ENCODE data around the gene RNF157. TPM values are rescaled to one million over a fixed set of nuclear protein-coding genes. Genes with fewer than 3 reads are reported as not detected.
A peak's percentile ranks its signal among the peaks of the same experiment; 100 is the strongest.

RNF157 gene
- total and polyA plus RNA-seq, 10 of the 15 experiments (the other 5 are each of a cell fraction or from before 2014, with no cell fraction given): 1.4 to 15.9 (median 9.6) TPM

- no TSS peak for BruUV-seq (replicated peaks)
- H3K4me1 ChIP-seq (ENCODE audit: control insufficient read depth, insufficient read depth, low read length): peaks cover 31% of the 10 kb centered on the region
- ChIA-PET POLR2A (interaction anchor here (0.6 to 17.9 kb wide), 4 partner anchors 13 to 272 kb away, joined by 3 to 427 read pairs (median 43); partner anchors contain the start of gene UBALD2), CTCF (interaction anchor here (0.6 to 10.6 kb wide), 7 partner anchors 24 to 337 kb away, joined by 3 to 160 read pairs (median 4); no protein-coding TSS in a partner anchor), RAD21 (ENCODE audit: unreplicated experiment) (interaction anchor here (0.6 to 18.5 kb wide), 5 partner anchors 9 to 152 kb away, joined by 3 to 419 read pairs (median 46); partner anchors contain the start of gene UBALD2), SMC1A (ENCODE audit: uncharacterized antibody, unreplicated experiment) (interaction anchor here (0.9 to 10.2 kb wide), 7 partner anchors 14 to 256 kb away, joined by 3 to 152 read pairs (median 12); partner anchors contain the start of gene UBALD2)
- H3K9me3 ChIP-seq (replicated peaks; ENCODE audit: control insufficient read depth, insufficient read depth, low read length): no peaks in the 10 kb centered on the region
- H3K36me3 ChIP-seq (ENCODE audit: control insufficient read depth in 2 of 2, insufficient read depth in 2 of 2, low read length in 1 of 2): no peaks in the 10 kb centered on the region; a peak in 1 of 4 replicates
- H3K79me2 ChIP-seq (ENCODE audit: control insufficient read depth, insufficient read depth, low read length): peaks cover 19% of the 10 kb centered on the region
- no peaks in the 10 kb centered on the region for H4K20me1 ChIP-seq (ENCODE audit: control insufficient read depth, insufficient read depth)
- no peak for DNase-seq (ENCODE audit: low read depth, low spot score)
- no peak for TF ChIP-seq RB1 (IDR thresholded peaks at IDR 0.05; ENCODE audit: borderline replicate concordance)
- no peak for TF ChIP-seq MEF2A (IDR thresholded peaks at IDR 0.05; ENCODE audit: insufficient read depth, low read depth, low read length)
- TF ChIP-seq BHLHE40 (IDR thresholded peaks at IDR 0.05; ENCODE audit: borderline replicate concordance in 1 of 2, low read depth in 2 of 2, low read length in 1 of 2): no peak
- TF ChIP-seq ZBED1 (IDR thresholded peaks at IDR 0.05; ENCODE audit: borderline replicate concordance): no peak
- TF ChIP-seq NR2C2 (IDR thresholded peaks at IDR 0.05; ENCODE audit: borderline replicate concordance, control insufficient read depth, insufficient read length, low read depth): no peak
- TF ChIP-seq KDM1A (IDR thresholded peaks at IDR 0.05; ENCODE audit: borderline replicate concordance): no peak
- TF ChIP-seq IKZF2 (IDR thresholded peaks at IDR 0.05): no peak
- TF ChIP-seq FOS (IDR thresholded peaks at IDR 0.05; ENCODE audit: borderline replicate concordance, extremely low read depth, insufficient read length): no peak
- 0 out of 2 replicates have a peak, but pooled peaks have one; percentile 30 for TF ChIP-seq SPI1 (IDR thresholded peaks at IDR 0.05; ENCODE audit: borderline replicate concordance, insufficient read depth, low read depth, low read length)
- peak; percentile 11; the same call in 1 of the 2 replicates for TF ChIP-seq POLR2A (IDR thresholded peaks at IDR 0.05; ENCODE audit: low read depth, low read length)
- TF ChIP-seq GATAD2B (conservative IDR thresholded peaks at IDR 0.05; ENCODE audit: low read depth): no peak
- no peak for TF ChIP-seq POLR2AphosphoS2 (IDR thresholded peaks at IDR 0.05; ENCODE audit: low read depth, low read length)
- no peak for TF ChIP-seq MEF2B (IDR thresholded peaks at IDR 0.05; ENCODE audit: partially characterized antibody, poor library complexity, severe bottlenecking)
- no peak for TF ChIP-seq WRNIP1 (IDR thresholded peaks at IDR 0.05; ENCODE audit: borderline replicate concordance, low read depth, low read length)
- TF ChIP-seq SREBF2 (IDR thresholded peaks at IDR 0.05; ENCODE audit: low read length): no peak
- H3K27me3 ChIP-seq (replicated peaks in 1 of 2; ENCODE audit: control insufficient read depth in 2 of 2, insufficient read depth in 2 of 2, low read length in 1 of 2): no peaks in the 10 kb centered on the region
- no peak overlapping the region for H3K4me2 ChIP-seq (ENCODE audit: control insufficient read depth, insufficient read depth)
- ATAC-seq: no peak
- intact Hi-C loops (cut with micrococcal nuclease; ENCODE audit: unreplicated experiment) (no loop called here), in situ Hi-C loops (cut with MboI) (no loop called here)
- H3K27ac ChIP-seq (ENCODE audit: control insufficient read depth, insufficient read depth): no peak overlapping the region
- H2AFZ ChIP-seq (ENCODE audit: control insufficient read depth, low read depth, low read length): no peak overlapping the region
- 60% methylated on average over 22 of the region's 22 CpGs for WGBS (ENCODE audit: insufficient coverage, insufficient replicate concordance, low lambda C conversion rate, missing lambda C conversion rate)
- FAIRE-seq: no peak
- H3K9ac ChIP-seq (ENCODE audit: control insufficient read depth, insufficient read depth, low read length): no peak overlapping the region
- no peak overlapping the region for H3K4me3 ChIP-seq
These were observed 35.2 kb upstream of the RNF157 start for GRCh38 chr17:76275382-76276068.

All from GM12878 (cell line).